Hepatic stellate cell (primary cell): ENCODE data around the gene IGF2.

ENCODE experiments used
- DNase-seq: peaks from one replicate; pipeline ENCODE4 v3.0.0; 2011; ENCODE audit warnings: low spot score

Gene IGF2

GRCh38 chr11:2091786-2092463 is 47.3 kb downstream of the IGF2 start:
- no peak for DNase-seq

- no peak for DNase-seq
These were observed 48.0 kb downstream of the IGF2 start for GRCh38 chr11:2091112-2091746.

- no peak for DNase-seq
These were observed 48.7 kb downstream of the IGF2 start for GRCh38 chr11:2090172-2091111.

- peak; percentile 53 for DNase-seq
These were observed 49.5 kb downstream of the IGF2 start for GRCh38 chr11:2089536-2090165.

GRCh38 chr11:2088746-2089535 is 50.2 kb downstream of the IGF2 start:
- no peak for DNase-seq

GRCh38 chr11:2088284-2088683 is 50.9 kb downstream of the IGF2 start:
- DNase-seq = no peak

GRCh38 chr11:2086239-2087040 is 52.7 kb downstream of the IGF2 start:
- DNase-seq = no peak

- DNase-seq = no peak
These were observed 53.7 kb downstream of the IGF2 start for GRCh38 chr11:2085251-2086066.

- DNase-seq = no peak
These were observed 54.5 kb downstream of the IGF2 start for GRCh38 chr11:2084721-2085120.
